Measurements from ENCODE around the gene SPEM2. TPM values are rescaled to one million over a fixed set of nuclear protein-coding genes. Genes with fewer than 3 reads are reported as not detected.

The SPEM2 gene
- total and polyA plus RNA-seq, 2 of the 8 experiments (the other 6 are each of a cell fraction or from before 2014, with no cell fraction given) = 0.03 TPM; not detected in 1

- Histone ChIP-seq H2BK5ac (ENCODE audit: low read depth, low read length) (no peak overlapping the region), H3K23ac (ENCODE audit: insufficient read length) (no peak overlapping the region), H3K23me2 (ENCODE audit: low read depth, low read length) (no peaks in the 10 kb centered on the region), H3K9me3 (ENCODE audit: insufficient read depth in 2 of 2, low read depth in 1 of 2, low read length in 1 of 2) (no peaks in the 10 kb centered on the region), H4K5ac (ENCODE audit: insufficient read length, low read depth, low read length) (no peak overlapping the region), H3K18ac (ENCODE audit: extremely low read depth, low read length) (no peak overlapping the region), H4K20me1 (replicated peaks in 1 of 2; ENCODE audit: control insufficient read depth in 1 of 2, insufficient read depth in 2 of 2, low read length in 2 of 2) (peaks cover 0 to 3% of the 10 kb centered on the region in 2 experiments), H3K36me3 (ENCODE audit: control insufficient read depth in 2 of 4, insufficient read depth in 4 of 4, low read length in 3 of 4) (no peaks in the 10 kb centered on the region), H2BK12ac (ENCODE audit: low read depth, low read length) (no peak overlapping the region), H3K4me3 (ENCODE audit: extremely low read depth in 1 of 4, insufficient read depth in 2 of 4, low read depth in 3 of 4, low read length in 4 of 4) (no peak overlapping the region), H3K4ac (replicated peaks; ENCODE audit: insufficient read length, low read depth, low read length) (no peak overlapping the region), H2BK20ac (ENCODE audit: low read length) (no peak overlapping the region), H3K79me1 (ENCODE audit: low read depth, low read length) (no peaks in the 10 kb centered on the region), H3K9ac (replicated peaks in 1 of 4; ENCODE audit: extremely low read depth in 1 of 4, low read depth in 3 of 4, low read length in 3 of 4) (no peak overlapping the region), H3K27me3 (replicated peaks in 1 of 4; ENCODE audit: control insufficient read depth in 3 of 4, extremely low read depth in 1 of 4, insufficient read depth in 3 of 4, low read length in 3 of 4) (no peaks in the 10 kb centered on the region; a peak in 1 of 7 replicates), H3K4me1 (replicated peaks in 1 of 4; ENCODE audit: control insufficient read depth in 3 of 4, insufficient read depth in 4 of 4, low read length in 3 of 4) (no peaks in the 10 kb centered on the region; a peak in 1 of 7 replicates), H3K79me2 (ENCODE audit: control insufficient read depth in 1 of 2, insufficient read depth in 2 of 2, low read length in 2 of 2) (no peaks in the 10 kb centered on the region), H3K14ac (ENCODE audit: insufficient read length) (no peak overlapping the region), H4K91ac (replicated peaks; ENCODE audit: insufficient read length, low read length) (no peak overlapping the region), H2BK15ac (ENCODE audit: low read length) (no peak overlapping the region), H2AFZ (ENCODE audit: low read length) (no peak overlapping the region), H4K8ac (ENCODE audit: extremely low read depth, insufficient read depth, low read length) (no peak overlapping the region), H2BK120ac (replicated peaks; ENCODE audit: low read depth, low read length) (no peak overlapping the region), H3K4me2 (ENCODE audit: insufficient read depth in 1 of 2, low read depth in 2 of 2, low read length in 2 of 2) (no peak overlapping the region), H3K27ac (ENCODE audit: low read depth, low read length) (no peak overlapping the region), H3K56ac (replicated peaks; ENCODE audit: insufficient read length, low read depth, low read length) (no peak overlapping the region), H2AK5ac (ENCODE audit: low read depth, low read length) (no peak overlapping the region)
- 89% methylated on average over 9 of the region's 10 CpGs; no CpG with 5 or more reads in 1 of the 2 experiments for WGBS, 2 experiments (ENCODE audit: extremely low coverage in 1 of 2, insufficient coverage in 1 of 2, insufficient read length in 1 of 2, insufficient replicate concordance in 2 of 2, low coverage in 1 of 2, low lambda C conversion rate in 2 of 2, missing lambda C conversion rate in 1 of 2)
- DNase-seq (ENCODE audit: low read depth in 1 of 2, low spot score in 2 of 2) = no peak
- ChIA-PET POLR2A (ENCODE audit: partially characterized antibody) (interaction anchor here (0.7 to 1.3 kb wide), 3 partner anchors 9 to 21 kb away, joined by 3 to 4 read pairs (median 4); partner anchors contain the start of gene FGF11), CTCF (ENCODE audit: partially characterized antibody) (interaction anchor here (0.7 to 1.0 kb wide), 2 partner anchors 81 to 258 kb away, joined by 3 read pairs; partner anchors contain the start of gene TP53)
- no peak for FAIRE-seq
- no peak for TF ChIP-seq SIRT6 (IDR thresholded peaks at IDR 0.05; ENCODE audit: low read length)
- TF ChIP-seq SP4 (IDR thresholded peaks at IDR 0.05; ENCODE audit: low read length) = no peak
- TF ChIP-seq SRF (IDR thresholded peaks at IDR 0.05; ENCODE audit: low read depth, low read length) = no peak
- TF ChIP-seq POLR2A (IDR thresholded peaks at IDR 0.05; ENCODE audit: control extremely low read depth in 1 of 2, low read depth in 2 of 2, low read length in 2 of 2) = no peak
- TF ChIP-seq MAFK (IDR thresholded peaks at IDR 0.05; ENCODE audit: low read depth, low read length) = no peak
- TF ChIP-seq POLR2AphosphoS5 (IDR thresholded peaks at IDR 0.05; ENCODE audit: low read depth, low read length) = no peak
- TF ChIP-seq, protein P1, sequence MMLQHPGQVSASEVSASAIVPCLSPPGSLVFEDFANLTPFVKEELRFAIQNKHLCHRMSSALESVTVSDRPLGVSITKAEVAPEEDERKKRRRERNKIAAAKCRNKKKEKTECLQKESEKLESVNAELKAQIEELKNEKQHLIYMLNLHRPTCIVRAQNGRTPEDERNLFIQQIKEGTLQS (IDR thresholded peaks at IDR 0.05; ENCODE audit: insufficient read depth, low read depth, low read length) = no peak
- TF ChIP-seq, protein P2, sequence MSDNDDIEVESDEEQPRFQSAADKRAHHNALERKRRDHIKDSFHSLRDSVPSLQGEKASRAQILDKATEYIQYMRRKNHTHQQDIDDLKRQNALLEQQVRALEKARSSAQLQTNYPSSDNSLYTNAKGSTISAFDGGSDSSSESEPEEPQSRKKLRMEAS (IDR thresholded peaks at IDR 0.05) = no peak
- TF ChIP-seq RXRA (IDR thresholded peaks at IDR 0.05; ENCODE audit: insufficient read depth, low read depth, low read length) = no peak
- no peak for TF ChIP-seq CTCF (IDR thresholded peaks at IDR 0.05; ENCODE audit: control extremely low read depth in 1 of 3, insufficient read depth in 1 of 3, low read depth in 1 of 3, low read length in 3 of 3)
- TF ChIP-seq PHF8 (conservative IDR thresholded peaks at IDR 0.05; ENCODE audit: low read depth, low read length) = no peak
Measured at GRCh38 chr17:7429722-7430121, 4.3 kb downstream of the SPEM2 start.

Data from H1 (cell line).